ENCODE measurements around the gene NPHS1. TPM values are rescaled to one million over a fixed set of nuclear protein-coding genes. Genes with fewer than 3 reads are reported as not detected.
A peak's percentile ranks its signal among the peaks of the same experiment; 100 is the strongest.

The NPHS1 gene
- total RNA-seq, 3 donors from 2014 or later (not counting 1 experiment from before 2014, with no cell fraction given) = 0.93 TPM; not detected in 2

DNA sequence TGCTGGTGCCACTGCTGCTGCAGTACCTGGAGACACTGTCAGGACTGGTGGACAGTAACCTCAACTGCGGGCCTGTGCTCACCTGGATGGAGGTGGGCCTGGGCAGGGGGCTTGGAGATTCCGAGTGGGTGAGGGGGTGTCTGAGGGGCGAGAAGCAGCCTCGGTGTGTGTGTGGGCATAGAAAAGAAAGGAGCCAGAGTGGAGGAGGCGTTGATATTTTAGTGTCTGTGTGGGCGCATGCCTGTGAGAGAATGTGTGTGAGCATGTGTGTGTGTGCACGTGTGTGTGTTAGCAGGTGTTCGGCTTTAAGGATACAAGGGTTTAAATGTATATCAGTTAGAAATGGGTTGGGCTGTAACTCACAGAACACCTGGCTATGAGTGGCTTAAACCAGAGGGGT is 73.3 kb downstream of the NPHS1 start:
- Mint-ChIP-seq H3K4me3 (no peak overlapping the region), H3K9me3 (no peaks in the 10 kb centered on the region), H3K4me1 (peaks cover 26 to 37% of the 10 kb centered on the region in 2 donors), H3K27me3 (ENCODE audit: low read depth in 2 of 2) (no peaks in the 10 kb centered on the region), H3K36me3 (no peaks in the 10 kb centered on the region), H3K27ac (no peak overlapping the region)
- no peak for TF ChIP-seq CTCF (IDR thresholded peaks at IDR 0.05)
- no peak overlapping the region for H3K4me3 ChIP-seq (ENCODE audit: low read length)
- intact Hi-C loops (cut with micrococcal nuclease) = no loop called here
- 93% methylated on average over 8 of the region's 8 CpGs for WGBS (ENCODE audit: insufficient coverage)
- H3K27me3 ChIP-seq (ENCODE audit: control insufficient read depth, insufficient read depth, low read length) = no peaks in the 10 kb centered on the region
- no peaks in the 10 kb centered on the region for H3K9me3 ChIP-seq (ENCODE audit: control insufficient read depth, insufficient read depth, low read length)
- H3K4me1 ChIP-seq (ENCODE audit: control insufficient read depth, insufficient read depth, low read length) = peaks cover 16% of the 10 kb centered on the region
- H3K27ac ChIP-seq (ENCODE audit: low read length) = no peak overlapping the region
- peaks cover 5% of the 10 kb centered on the region for H3K36me3 ChIP-seq (ENCODE audit: control insufficient read depth, insufficient read depth, low read length)
- no peak for ATAC-seq
- DNase-seq = no peak

- H3K27ac ChIP-seq (ENCODE audit: low read length) = no peak overlapping the region
- Mint-ChIP-seq H3K36me3 (no peaks in the 10 kb centered on the region), H3K4me3 (peak overlapping the region; percentile 31), H3K27me3 (ENCODE audit: low read depth in 2 of 2) (no peaks in the 10 kb centered on the region), H3K4me1 (peaks cover 20 to 28% of the 10 kb centered on the region in 2 donors), H3K27ac (no peak overlapping the region), H3K9me3 (no peaks in the 10 kb centered on the region)
- peaks cover 16% of the 10 kb centered on the region for H3K4me1 ChIP-seq (ENCODE audit: control insufficient read depth, insufficient read depth, low read length)
- WGBS (ENCODE audit: insufficient coverage) = 80% methylated on average over 7 of the region's 7 CpGs
- no peaks in the 10 kb centered on the region for H3K27me3 ChIP-seq (ENCODE audit: control insufficient read depth, insufficient read depth, low read length)
- ATAC-seq (no peak), DNase-seq (no peak)
- peaks cover 5% of the 10 kb centered on the region for H3K36me3 ChIP-seq (ENCODE audit: control insufficient read depth, insufficient read depth, low read length)
- intact Hi-C loops (cut with micrococcal nuclease) = no loop called here
- no peak for TF ChIP-seq CTCF (IDR thresholded peaks at IDR 0.05)
- H3K9me3 ChIP-seq (ENCODE audit: control insufficient read depth, insufficient read depth, low read length) = no peaks in the 10 kb centered on the region
- no peak overlapping the region for H3K4me3 ChIP-seq (ENCODE audit: low read length)
Measured at GRCh38 chr19:35777961-35778360, 74.3 kb downstream of the NPHS1 start.

GRCh38 chr19:35777086-35777841 is 75.0 kb downstream of the NPHS1 start:
- Histone ChIP-seq H3K9me3 (ENCODE audit: control insufficient read depth, insufficient read depth, low read length) (no peaks in the 10 kb centered on the region), H3K27ac (ENCODE audit: low read length) (no peak overlapping the region), H3K4me1 (ENCODE audit: control insufficient read depth, insufficient read depth, low read length) (peaks cover 16% of the 10 kb centered on the region), H3K27me3 (ENCODE audit: control insufficient read depth, insufficient read depth, low read length) (no peaks in the 10 kb centered on the region), H3K4me3 (ENCODE audit: low read length) (no peak overlapping the region), H3K36me3 (ENCODE audit: control insufficient read depth, insufficient read depth, low read length) (peaks cover 2% of the 10 kb centered on the region)
- no peaks in the 10 kb centered on the region for H3K27me3 Mint-ChIP-seq (ENCODE audit: low read depth in 2 of 2)
- H3K4me3 Mint-ChIP-seq = peak overlapping the region; percentile 76
- H3K4me1 Mint-ChIP-seq = peaks cover 18 to 27% of the 10 kb centered on the region in 2 donors
- no peaks in the 10 kb centered on the region for H3K36me3 Mint-ChIP-seq
- WGBS (ENCODE audit: insufficient coverage) = 89% methylated on average over 19 of the region's 19 CpGs
- TF ChIP-seq CTCF (IDR thresholded peaks at IDR 0.05) = no peak
- ATAC-seq (no peak), DNase-seq (no peak)
- no peak overlapping the region for H3K27ac Mint-ChIP-seq
- H3K9me3 Mint-ChIP-seq = no peaks in the 10 kb centered on the region
- intact Hi-C loops (cut with micrococcal nuclease) = no loop called here
